ENCODE data around the gene PACRGL.

- TF ChIP-seq, protein P1, sequence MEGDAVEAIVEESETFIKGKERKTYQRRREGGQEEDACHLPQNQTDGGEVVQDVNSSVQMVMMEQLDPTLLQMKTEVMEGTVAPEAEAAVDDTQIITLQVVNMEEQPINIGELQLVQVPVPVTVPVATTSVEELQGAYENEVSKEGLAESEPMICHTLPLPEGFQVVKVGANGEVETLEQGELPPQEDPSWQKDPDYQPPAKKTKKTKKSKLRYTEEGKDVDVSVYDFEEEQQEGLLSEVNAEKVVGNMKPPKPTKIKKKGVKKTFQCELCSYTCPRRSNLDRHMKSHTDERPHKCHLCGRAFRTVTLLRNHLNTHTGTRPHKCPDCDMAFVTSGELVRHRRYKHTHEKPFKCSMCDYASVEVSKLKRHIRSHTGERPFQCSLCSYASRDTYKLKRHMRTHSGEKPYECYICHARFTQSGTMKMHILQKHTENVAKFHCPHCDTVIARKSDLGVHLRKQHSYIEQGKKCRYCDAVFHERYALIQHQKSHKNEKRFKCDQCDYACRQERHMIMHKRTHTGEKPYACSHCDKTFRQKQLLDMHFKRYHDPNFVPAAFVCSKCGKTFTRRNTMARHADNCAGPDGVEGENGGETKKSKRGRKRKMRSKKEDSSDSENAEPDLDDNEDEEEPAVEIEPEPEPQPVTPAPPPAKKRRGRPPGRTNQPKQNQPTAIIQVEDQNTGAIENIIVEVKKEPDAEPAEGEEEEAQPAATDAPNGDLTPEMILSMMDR (conservative IDR thresholded peaks at IDR 0.05; ENCODE audit: low read length) = no peak
- no peak for TF ChIP-seq EZH2phosphoT487 (IDR thresholded peaks at IDR 0.05; ENCODE audit: borderline replicate concordance, low read depth, low read length)
Observed at GRCh38 chr4:20787940-20788665, 87.8 kb downstream of the PACRGL start.
